ENCODE results near the gene SRGAP3.

DNA sequence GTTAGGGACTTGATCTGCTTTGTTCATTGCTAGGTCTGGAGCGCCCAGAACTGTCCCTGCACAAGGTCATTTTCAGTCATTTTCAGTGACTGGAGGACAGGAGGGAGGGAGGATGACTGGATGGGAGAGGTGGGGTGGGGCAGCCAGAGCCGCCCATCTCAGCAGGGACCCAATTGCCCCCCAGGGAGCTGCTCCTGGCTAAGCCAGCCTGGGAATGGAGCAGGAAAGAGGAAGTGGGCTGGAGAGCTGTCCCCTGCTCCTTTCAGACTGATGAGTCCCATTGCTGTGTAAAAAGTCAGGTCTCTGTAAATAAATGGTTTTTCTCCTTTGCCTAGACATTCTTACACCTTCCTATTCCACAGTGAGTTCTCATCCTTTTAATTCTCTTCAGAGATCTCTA lies 187.8 kb downstream of the SRGAP3 start:
- TF ChIP-seq CTCF (IDR thresholded peaks at IDR 0.05) = no peak
- no peak for TF ChIP-seq POLR2A (IDR thresholded peaks at IDR 0.05)
